Sigmoid colon (tissue), 7 donors: ENCODE data around the gene NAGLU. TPM values are rescaled to one million over a fixed set of nuclear protein-coding genes. Genes with fewer than 3 reads are reported as not detected.

Experiments
- DNase-seq: peaks from one replicate; pipeline ENCODE4 v3.0.0-alpha.2; 2019
- H3K27ac ChIP-seq, 4 donors: fragments of 200-600 bp; sonication (generic); one replicate each; pipeline ENCODE4 v1.5.1; 2016 to 2019; ENCODE audit warnings: mild to moderate bottlenecking in 1 of 4
- H3K27me3 ChIP-seq, 3 donors: fragments of 200-600 bp; sonication (generic); one replicate each; pipeline ENCODE4 v1.5.1; 2019; ENCODE audit warnings: mild to moderate bottlenecking in 1 of 3
- H3K36me3 ChIP-seq, 4 donors: fragments of 200-600 bp; sonication (generic); one replicate each; pipeline ENCODE4 v1.5.1; 2016 to 2019
- H3K4me1 ChIP-seq, 4 donors: fragments of 200-600 bp; sonication (generic); one replicate each; pipeline ENCODE4 v1.5.1; 2017 to 2019
- H3K4me3 ChIP-seq, 4 donors: fragments of 200-600 bp; sonication (generic); one replicate each; pipeline ENCODE4 v1.5.1; 2017 to 2019; ENCODE audit warnings: mild to moderate bottlenecking in 2 of 4, moderate library complexity in 1 of 4
- H3K9me3 ChIP-seq, 4 donors: fragments of 200-600 bp in 3 of 4; sonication (generic) in 3 of 4; one replicate each; pipeline versions ENCODE4 v1.5.1 to v1.6.1; 2013 to 2019
- EP300 ChIP-seq, 4 donors: sonication (generic); formaldehyde crosslinking; IDR thresholded peaks; one replicate each; pipeline ENCODE4 v1.6.1; 2017; ENCODE audit warnings: antibody characterized with exemption in 4 of 4
- POLR2A ChIP-seq, 2 donors: fragments of 450-650 bp; IDR thresholded peaks; one replicate each; pipeline ENCODE4 v1.6.1; 2016; ENCODE audit warnings: antibody characterized with exemption in 2 of 2, mild to moderate bottlenecking in 2 of 2, moderate library complexity in 2 of 2
- POLR2AphosphoS5 ChIP-seq, 4 donors: sonication (generic); formaldehyde crosslinking; IDR thresholded peaks; one replicate each; pipeline ENCODE4 v1.6.1; 2017; ENCODE audit warnings: antibody characterized with exemption in 4 of 4
- WGBS, 2 donors: extraction: QIAGEN DNeasy Blood & Tissue Kit; methylation state at CpG; one replicate each; pipeline ENCODE4 v1.1.7; 2013; 5-methylcytosine and 5-hydroxymethylcytosine counted together
- intact Hi-C: fragments of 100-400 bp; cut with DNase I; formaldehyde crosslinking; loops from one replicate; pipeline ENCODE4 v1.15.1; 2023
- polyA plus RNA-seq, 3 donors: library from polyadenylated mRNA; stranded (reverse); fragments of 200-250 nt; gene quantifications; one replicate each; pipeline ENCODE4 v1.2.3, GENCODE V29; 2013
- total RNA-seq, 4 donors: library from RNA; depleted of rRNA; stranded (reverse); fragments of >200 nt; gene quantifications; one replicate each; pipeline ENCODE4 v1.1.0, GENCODE V29; 2016
- TF ChIP-seq, protein P1 (sequence below), 4 experiments: fragments of 450-650 bp in 3 of 4; fragments of 200-600 bp in 1 of 4; IDR thresholded peaks; one replicate each; pipeline ENCODE4 v1.5.1; 2016 to 2019; ENCODE audit warnings: antibody characterized with exemption in 4 of 4, mild to moderate bottlenecking in 3 of 4, moderate library complexity in 2 of 4
- donor health status: healthy with polysubstance abuse.
- donor health status: Bipolar disorder and iron deficiency.
- donor health status: healthy.

Gene NAGLU
- total and polyA plus RNA-seq, 7 donors: 9.7 to 52.6 (median 35.2) TPM

- 42 to 53% methylated on average over 28 of the region's 28 CpGs for WGBS, 2 donors
- peak overlapping the region; percentile 93 to 98 (median 96) for H3K27ac ChIP-seq
- DNase-seq: no peak
- intact Hi-C loops: no loop called here
- no peaks in the 10 kb centered on the region for H3K27me3 ChIP-seq
- H3K36me3 ChIP-seq: peaks cover 27 to 53% (median 39%) of the 10 kb centered on the region in 4 donors
- H3K4me1 ChIP-seq: peaks cover 0 to 61% (median 49%) of the 10 kb centered on the region in 4 donors
- H3K9me3 ChIP-seq: no peaks in the 10 kb centered on the region
- H3K4me3 ChIP-seq: peak overlapping the region; percentile 84 to 98 (median 92)
- TF ChIP-seq EP300 (IDR thresholded peaks at IDR 0.05) (no peak), POLR2A (IDR thresholded peaks at IDR 0.05) (no peak), POLR2AphosphoS5 (IDR thresholded peaks at IDR 0.05) (no peak)
- TF ChIP-seq, protein P1, sequence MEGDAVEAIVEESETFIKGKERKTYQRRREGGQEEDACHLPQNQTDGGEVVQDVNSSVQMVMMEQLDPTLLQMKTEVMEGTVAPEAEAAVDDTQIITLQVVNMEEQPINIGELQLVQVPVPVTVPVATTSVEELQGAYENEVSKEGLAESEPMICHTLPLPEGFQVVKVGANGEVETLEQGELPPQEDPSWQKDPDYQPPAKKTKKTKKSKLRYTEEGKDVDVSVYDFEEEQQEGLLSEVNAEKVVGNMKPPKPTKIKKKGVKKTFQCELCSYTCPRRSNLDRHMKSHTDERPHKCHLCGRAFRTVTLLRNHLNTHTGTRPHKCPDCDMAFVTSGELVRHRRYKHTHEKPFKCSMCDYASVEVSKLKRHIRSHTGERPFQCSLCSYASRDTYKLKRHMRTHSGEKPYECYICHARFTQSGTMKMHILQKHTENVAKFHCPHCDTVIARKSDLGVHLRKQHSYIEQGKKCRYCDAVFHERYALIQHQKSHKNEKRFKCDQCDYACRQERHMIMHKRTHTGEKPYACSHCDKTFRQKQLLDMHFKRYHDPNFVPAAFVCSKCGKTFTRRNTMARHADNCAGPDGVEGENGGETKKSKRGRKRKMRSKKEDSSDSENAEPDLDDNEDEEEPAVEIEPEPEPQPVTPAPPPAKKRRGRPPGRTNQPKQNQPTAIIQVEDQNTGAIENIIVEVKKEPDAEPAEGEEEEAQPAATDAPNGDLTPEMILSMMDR (IDR thresholded peaks at IDR 0.05): no peak
Observed at GRCh38 chr17:42566215-42566882, 30.3 kb downstream of the NAGLU start.

- Histone ChIP-seq H3K27me3 (no peaks in the 10 kb centered on the region), H3K36me3 (peaks cover 29 to 60% (median 46%) of the 10 kb centered on the region in 4 donors), H3K9me3 (no peaks in the 10 kb centered on the region), H3K27ac (peak within 1 kb of the TSS; percentile 93 to 98 (median 96)), H3K4me1 (peaks cover 0 to 57% (median 45%) of the 10 kb centered on the region in 4 donors), H3K4me3 (peak within 1 kb of the TSS; percentile 84 to 98 (median 92))
- WGBS, 2 donors: 0 to 1% methylated on average over 72 of the region's 72 CpGs
- DNase-seq: peak; percentile 98
- intact Hi-C loops: no loop called here
- TF ChIP-seq EP300 (IDR thresholded peaks at IDR 0.05) (no peak), POLR2AphosphoS5 (IDR thresholded peaks at IDR 0.05) (peak in 3 of 4 donors; percentile 79 to 85 (median 83)), POLR2A (IDR thresholded peaks at IDR 0.05) (peak in 1 of 2 donors; percentile 47)
- TF ChIP-seq, protein P1 (IDR thresholded peaks at IDR 0.05): peak in 1 of 4 experiments; percentile 4
Observed at GRCh38 chr17:42566883-42567573, 31.0 kb downstream of the NAGLU start, which contains the start of gene MLX. TSS of gene MLX (plus strand) at chr17:42567100. CDS start at chr17:42567125, 25 bp downstream.

DNA sequence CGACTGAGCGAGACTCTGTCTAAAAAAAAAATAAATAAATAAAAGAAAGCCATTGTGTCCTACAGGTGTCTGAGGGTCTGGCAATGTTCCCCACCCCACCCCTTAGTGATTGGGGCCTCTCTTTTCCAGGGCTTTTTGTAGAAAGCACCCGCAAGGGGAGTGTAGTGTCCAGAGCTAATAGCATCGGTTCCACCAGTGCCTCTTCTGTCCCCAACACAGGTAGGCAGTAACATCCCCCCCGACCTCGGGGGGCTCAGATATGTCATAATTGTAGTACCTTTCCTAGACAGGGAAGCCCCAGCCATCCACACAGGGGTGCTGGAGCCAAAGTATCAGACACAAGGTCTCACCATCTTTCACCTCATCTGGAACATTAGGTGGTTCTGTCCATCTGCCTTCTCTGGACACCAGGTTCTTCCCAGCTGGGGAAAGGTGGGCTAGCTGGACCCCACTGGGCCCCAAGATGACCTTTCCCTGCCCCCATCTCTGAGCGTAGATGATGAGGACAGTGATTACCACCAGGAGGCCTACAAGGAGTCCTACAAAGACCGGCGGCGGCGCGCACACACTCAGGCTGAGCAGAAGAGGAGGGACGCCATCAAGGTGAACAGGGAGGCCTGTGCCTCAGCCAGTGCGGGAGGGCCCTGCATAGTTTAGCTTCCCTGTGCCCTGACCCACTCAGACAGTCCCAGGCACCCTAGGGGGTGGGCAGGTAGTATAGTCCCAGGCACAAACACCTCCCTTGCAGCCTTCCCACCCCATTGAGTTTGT lies 32.5 kb downstream of the NAGLU start:
- Histone ChIP-seq H3K9me3 (no peaks in the 10 kb centered on the region), H3K27ac (peak overlapping the region in 3 of 4 donors; percentile 94 to 98 (median 97)), H3K36me3 (peaks cover 40 to 75% (median 61%) of the 10 kb centered on the region in 4 donors), H3K4me3 (no peak overlapping the region), H3K27me3 (no peaks in the 10 kb centered on the region), H3K4me1 (peaks cover 0 to 43% (median 34%) of the 10 kb centered on the region in 4 donors)
- 87 to 91% methylated on average over 14 of the region's 14 CpGs for WGBS, 2 donors
- intact Hi-C loops: no loop called here
- TF ChIP-seq POLR2AphosphoS5 (IDR thresholded peaks at IDR 0.05) (no peak), EP300 (IDR thresholded peaks at IDR 0.05) (no peak)
- peak; percentile 59 for DNase-seq

DNA sequence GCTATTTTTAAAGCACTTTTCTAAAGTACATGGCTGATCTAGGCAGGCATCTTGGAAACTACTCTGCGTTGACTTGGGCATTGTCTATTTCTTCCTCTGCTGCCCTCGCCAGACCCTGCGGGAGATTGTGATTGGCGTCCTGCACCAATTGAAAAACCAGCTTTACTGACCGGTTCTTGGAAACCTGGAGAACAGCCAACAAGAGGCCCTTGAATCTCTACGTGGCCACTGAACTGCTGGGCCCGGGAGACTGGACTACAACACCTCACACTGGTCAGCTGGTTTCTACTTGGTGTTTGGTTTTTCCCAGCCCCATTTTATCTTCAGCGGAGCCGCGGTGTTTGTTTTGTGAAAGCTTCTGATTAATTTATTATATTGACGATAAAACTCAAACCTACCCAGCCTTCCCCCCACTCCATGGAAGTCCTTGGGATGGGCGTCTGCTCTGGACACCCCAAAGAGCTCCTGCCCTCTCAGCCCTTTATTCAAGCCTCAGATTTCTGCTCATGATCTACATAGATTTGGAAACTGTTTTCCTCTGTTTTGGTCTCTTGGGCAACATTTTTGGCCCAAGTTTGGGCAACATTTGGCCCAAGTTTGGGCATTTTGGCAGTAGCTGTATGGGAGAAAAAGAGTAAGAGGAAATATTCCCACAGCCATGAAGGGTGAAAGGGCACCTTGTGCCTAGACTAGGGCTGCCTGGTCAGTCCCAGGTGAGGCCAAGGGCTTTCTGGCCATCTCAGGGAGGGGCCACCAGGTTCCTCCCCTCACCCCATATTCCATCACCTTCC lies 35.6 kb downstream of the NAGLU start:
- no peak overlapping the region for H3K4me3 ChIP-seq
- H3K36me3 ChIP-seq: peaks cover 36 to 69% (median 53%) of the 10 kb centered on the region in 4 donors
- no peak for TF ChIP-seq POLR2AphosphoS5 (IDR thresholded peaks at IDR 0.05)
- TF ChIP-seq EP300 (IDR thresholded peaks at IDR 0.05): no peak
- no peak for TF ChIP-seq POLR2A (IDR thresholded peaks at IDR 0.05)
- TF ChIP-seq, protein P1 (IDR thresholded peaks at IDR 0.05): no peak
- H3K27me3 ChIP-seq: no peaks in the 10 kb centered on the region
- H3K4me1 ChIP-seq: peaks cover 0 to 28% (median 15%) of the 10 kb centered on the region in 4 donors
- no peak overlapping the region for H3K27ac ChIP-seq
- intact Hi-C loops: loop anchor here (10.0 kb wide), 1 partner anchor 253 kb away; the partner anchor contains the start of gene BECN1
- 69 to 86% methylated on average over 12 of the region's 12 CpGs for WGBS, 2 donors
- no peaks in the 10 kb centered on the region for H3K9me3 ChIP-seq
- DNase-seq: no peak
